OCI-LY3 (cell line): ENCODE measurements around the gene KAT14.
"Not testable (repeated sequence)": the region's sequence is repeated elsewhere in the genome, so short reads cannot be mapped to it uniquely, and the experiment has no call there.

Experiments used
- H2AFZ ChIP-seq: fragments of 200-600, 300-600 bp; shearing (Covaris generic); 2 replicates; pipeline ENCODE4 v1.6.0; 2014; ENCODE audit warnings: antibody characterized with exemption, low read depth, low read length
- H3K27ac ChIP-seq: fragments of 200-600, 300-600 bp; sonication (generic); 2 replicates; pipeline ENCODE4 v1.5.1; 2014; ENCODE audit warnings: mild to moderate bottlenecking, low read length, moderate library complexity, mixed read lengths
- H3K27me3 ChIP-seq: fragments of 200-600, 300-600 bp; sonication (generic); 2 replicates; pipeline ENCODE4 v1.6.1; 2014; ENCODE audit warnings: low read depth, low read length, mixed read lengths
- H3K36me3 ChIP-seq: fragments of 200-600, 300-600 bp; sonication (generic); replicated peaks from 2 replicates; pipeline ENCODE3; 2014; ENCODE audit warnings: low read depth, low read length, mixed read lengths
- H3K4me1 ChIP-seq: fragments of 300-600, 200-600 bp; sonication (generic); 2 replicates; pipeline ENCODE4 v1.6.1; 2014; ENCODE audit warnings: low read length, mixed read lengths
- H3K4me2 ChIP-seq: fragments of 200-600, 300-600 bp; sonication (generic); 2 replicates; pipeline ENCODE4 v1.6.1; 2014; ENCODE audit warnings: low read length, mixed read lengths
- H3K4me3 ChIP-seq: fragments of 300-600, 200-600 bp; sonication (generic); 2 replicates; pipeline ENCODE4 v1.5.1; 2014; ENCODE audit warnings: antibody characterized with exemption, mild to moderate bottlenecking, low read length, moderate library complexity
- H3K79me2 ChIP-seq: fragments of 300-600, 200-600 bp; shearing (Covaris generic); 2 replicates; pipeline ENCODE4 v1.6.1; 2014; ENCODE audit warnings: mild to moderate bottlenecking, low read length, mixed read lengths
- H3K9ac ChIP-seq: fragments of 300-600, 200-600 bp; shearing (Covaris generic); 2 replicates; pipeline ENCODE4 v1.6.0; 2014; ENCODE audit warnings: mild to moderate bottlenecking, low read length, moderate library complexity
- H3K9me3 ChIP-seq: fragments of 200-600, 300-600 bp; shearing (Covaris generic); 2 replicates; pipeline ENCODE4 v1.6.1; 2014; ENCODE audit warnings: low read length, mixed read lengths; ENCODE audit not compliant: insufficient read depth
- H4K20me1 ChIP-seq: fragments of 200-600, 300-600 bp; sonication (generic); 2 replicates; pipeline ENCODE4 v1.6.1; 2016; ENCODE audit warnings: low read length, mixed read lengths; ENCODE audit not compliant: insufficient read depth
- CTCF ChIP-seq: fragments of 200-600, 300-600 bp; sonication (generic); IDR thresholded peaks from 2 replicates; pipeline ENCODE4 v1.5.1; 2014; ENCODE audit warnings: antibody characterized with exemption, low read length, low read depth
- EZH2phosphoT487 ChIP-seq: fragments of 200-600 bp; shearing (Covaris generic); IDR thresholded peaks from 2 replicates; pipeline ENCODE4 v1.6.1; 2018; ENCODE audit warnings: antibody characterized with exemption, mixed run types, low read depth

Gene KAT14

GRCh38 chr20:18090477-18090876 is 47.2 kb upstream of the KAT14 start:
- Histone ChIP-seq H2AFZ (no peak overlapping the region), H3K9me3 (no peaks in the 10 kb centered on the region), H3K4me1 (no peaks in the 10 kb centered on the region), H3K27me3 (peaks cover 6% of the 10 kb centered on the region; the same call in 1 of the 2 replicates), H3K4me3 (no peak overlapping the region), H4K20me1 (no peaks in the 10 kb centered on the region), H3K36me3 (no peaks in the 10 kb centered on the region), H3K27ac (no peak overlapping the region), H3K79me2 (no peaks in the 10 kb centered on the region), H3K9ac (no peak overlapping the region), H3K4me2 (no peak overlapping the region)
- TF ChIP-seq CTCF (no peak), EZH2phosphoT487 (no peak)

DNA sequence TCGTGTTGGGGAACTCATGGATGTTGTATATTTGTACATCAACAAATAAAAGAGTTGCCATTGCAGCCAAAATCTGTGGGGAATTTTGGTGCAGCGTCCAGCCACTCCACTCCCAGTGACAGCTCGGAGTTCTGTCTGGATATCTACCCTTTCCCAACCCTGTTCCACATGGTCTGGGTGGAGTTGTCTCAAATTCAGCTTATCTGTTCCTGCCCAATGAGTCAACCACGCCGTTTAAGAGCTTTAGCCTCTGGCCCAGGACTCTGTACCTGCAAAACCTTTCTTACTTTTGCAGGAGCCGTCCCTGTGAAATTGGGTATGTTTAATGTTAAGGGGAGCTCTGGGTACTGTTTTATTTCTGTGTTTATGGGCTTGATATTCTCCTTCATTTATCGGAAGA is 46.0 kb upstream of the KAT14 start:
- H3K36me3 ChIP-seq: no peaks in the 10 kb centered on the region
- H3K4me3 ChIP-seq: no peak overlapping the region
- no peaks in the 10 kb centered on the region for H3K9me3 ChIP-seq
- TF ChIP-seq CTCF (no peak), EZH2phosphoT487 (no peak)
- no peaks in the 10 kb centered on the region for H3K79me2 ChIP-seq
- no peak overlapping the region for H2AFZ ChIP-seq
- H3K27me3 ChIP-seq: peaks cover 9% of the 10 kb centered on the region; the same call in 1 of the 2 replicates
- no peaks in the 10 kb centered on the region for H4K20me1 ChIP-seq
- H3K4me2 ChIP-seq: no peak overlapping the region
- no peaks in the 10 kb centered on the region for H3K4me1 ChIP-seq
- no peak overlapping the region for H3K27ac ChIP-seq
- no peak overlapping the region for H3K9ac ChIP-seq

- TF ChIP-seq EZH2phosphoT487 (no peak), CTCF (no peak)
- Histone ChIP-seq H2AFZ (no peak overlapping the region), H3K27ac (no peak overlapping the region)
Measured at GRCh38 chr20:18092890-18093289, 44.8 kb upstream of the KAT14 start.

GRCh38 chr20:18093388-18093787 is 44.3 kb upstream of the KAT14 start:
- no peaks in the 10 kb centered on the region for H3K9me3 ChIP-seq
- H2AFZ ChIP-seq: no peak overlapping the region
- H3K27me3 ChIP-seq: peaks cover 9% of the 10 kb centered on the region; the same call in 1 of the 2 replicates
- H3K4me2 ChIP-seq: no peak overlapping the region
- H3K4me3 ChIP-seq: no peak overlapping the region
- H3K4me1 ChIP-seq: no peaks in the 10 kb centered on the region
- no peak overlapping the region for H3K27ac ChIP-seq
- no peaks in the 10 kb centered on the region for H3K36me3 ChIP-seq
- no peaks in the 10 kb centered on the region for H3K79me2 ChIP-seq
- no peak overlapping the region for H3K9ac ChIP-seq
- TF ChIP-seq EZH2phosphoT487: no peak
- no peaks in the 10 kb centered on the region for H4K20me1 ChIP-seq

More at GRCh38 chr20:18092890-18093289, 44.8 kb upstream of the KAT14 start:
- H3K79me2 ChIP-seq: no peaks in the 10 kb centered on the region
- H3K9ac ChIP-seq: no peak overlapping the region
- H3K9me3 ChIP-seq: no peaks in the 10 kb centered on the region
- no peak overlapping the region for H3K4me2 ChIP-seq
- H3K36me3 ChIP-seq: no peaks in the 10 kb centered on the region
- no peaks in the 10 kb centered on the region for H4K20me1 ChIP-seq
- peaks cover 9% of the 10 kb centered on the region; the same call in 1 of the 2 replicates for H3K27me3 ChIP-seq
- H3K4me3 ChIP-seq: no peak overlapping the region
- H3K4me1 ChIP-seq: no peaks in the 10 kb centered on the region

DNA sequence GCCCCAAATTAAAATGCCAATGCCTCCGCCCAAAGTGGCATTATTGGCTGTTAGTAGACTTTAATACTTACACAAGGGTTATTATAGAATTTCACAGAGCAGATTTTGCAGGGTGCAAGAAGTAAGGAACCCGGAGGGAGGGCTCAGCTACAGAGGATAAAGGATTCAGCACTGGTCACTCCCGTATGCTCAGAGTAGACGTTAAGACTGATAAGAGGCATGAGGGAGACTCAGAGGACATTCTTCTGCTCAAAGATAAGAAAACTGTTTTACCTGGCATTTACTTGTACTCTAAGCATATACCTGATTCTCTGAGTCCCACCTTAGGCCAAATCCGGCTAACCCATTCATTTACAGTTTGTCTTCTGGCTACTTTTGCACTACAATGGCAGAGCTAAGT is 43.5 kb upstream of the KAT14 start:
- Histone ChIP-seq H3K9me3 (no peaks in the 10 kb centered on the region), H3K4me3 (no peak overlapping the region), H3K36me3 (no peaks in the 10 kb centered on the region), H4K20me1 (no peaks in the 10 kb centered on the region), H3K27me3 (peaks cover 9% of the 10 kb centered on the region; the same call in 1 of the 2 replicates), H3K79me2 (no peaks in the 10 kb centered on the region), H3K9ac (no peak overlapping the region), H3K4me1 (no peaks in the 10 kb centered on the region), H2AFZ (no peak overlapping the region), H3K4me2 (no peak overlapping the region), H3K27ac (no peak overlapping the region)
- no peak for TF ChIP-seq CTCF
- TF ChIP-seq EZH2phosphoT487: no peak

DNA sequence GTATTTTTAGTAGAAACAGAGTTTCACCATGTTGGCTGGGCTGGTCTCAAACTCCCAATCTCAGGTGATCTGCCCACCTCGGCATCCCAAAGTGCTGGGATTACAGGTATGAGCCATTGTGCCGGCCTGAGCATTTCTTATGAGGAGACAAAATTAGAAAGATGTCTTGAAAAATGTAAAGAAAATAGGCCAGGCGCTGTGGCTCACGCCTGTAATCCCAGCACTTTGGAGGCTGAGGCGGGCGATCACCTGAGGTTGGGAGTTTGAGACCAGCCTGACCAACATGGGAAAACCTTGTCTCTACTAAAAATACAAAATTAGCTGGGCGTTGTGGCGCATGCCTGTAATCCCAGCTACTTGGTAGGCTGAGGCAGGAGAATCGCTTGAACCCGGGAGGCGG is 37.1 kb upstream of the KAT14 start:
- H3K4me1 ChIP-seq, H3K79me2 ChIP-seq, H3K9me3 ChIP-seq, H3K27me3 ChIP-seq, H3K27ac ChIP-seq, H3K9ac ChIP-seq, H3K4me3 ChIP-seq, H4K20me1 ChIP-seq, H2AFZ ChIP-seq, H3K4me2 ChIP-seq, H3K36me3 ChIP-seq: not testable (repeated sequence)
